Tibial nerve (tissue), 3 donors: Measurements from ENCODE around the gene TRIM13.

Source experiments
- POLR2A ChIP-seq, 2 donors: fragments of 450-650 bp; IDR thresholded peaks; one replicate each; pipeline ENCODE4 v1.6.1; 2017; ENCODE audit warnings: antibody characterized with exemption in 2 of 2, mild to moderate bottlenecking in 2 of 2, moderate library complexity in 2 of 2
- TF ChIP-seq, protein P1 (sequence below), 5 experiments: fragments of 200-600 bp in 3 of 5; fragments of 450-650 bp in 2 of 5; sonication (generic) in 3 of 5; IDR thresholded peaks; one replicate each; pipeline ENCODE4 v1.5.1; 2016 to 2019; ENCODE audit warnings: antibody characterized with exemption in 5 of 5, mild to moderate bottlenecking in 3 of 5, moderate library complexity in 2 of 5

GRCh38 chr13:49954674-49955455, 42.0 kb upstream of the TRIM13 start:
- TF ChIP-seq, protein P1, sequence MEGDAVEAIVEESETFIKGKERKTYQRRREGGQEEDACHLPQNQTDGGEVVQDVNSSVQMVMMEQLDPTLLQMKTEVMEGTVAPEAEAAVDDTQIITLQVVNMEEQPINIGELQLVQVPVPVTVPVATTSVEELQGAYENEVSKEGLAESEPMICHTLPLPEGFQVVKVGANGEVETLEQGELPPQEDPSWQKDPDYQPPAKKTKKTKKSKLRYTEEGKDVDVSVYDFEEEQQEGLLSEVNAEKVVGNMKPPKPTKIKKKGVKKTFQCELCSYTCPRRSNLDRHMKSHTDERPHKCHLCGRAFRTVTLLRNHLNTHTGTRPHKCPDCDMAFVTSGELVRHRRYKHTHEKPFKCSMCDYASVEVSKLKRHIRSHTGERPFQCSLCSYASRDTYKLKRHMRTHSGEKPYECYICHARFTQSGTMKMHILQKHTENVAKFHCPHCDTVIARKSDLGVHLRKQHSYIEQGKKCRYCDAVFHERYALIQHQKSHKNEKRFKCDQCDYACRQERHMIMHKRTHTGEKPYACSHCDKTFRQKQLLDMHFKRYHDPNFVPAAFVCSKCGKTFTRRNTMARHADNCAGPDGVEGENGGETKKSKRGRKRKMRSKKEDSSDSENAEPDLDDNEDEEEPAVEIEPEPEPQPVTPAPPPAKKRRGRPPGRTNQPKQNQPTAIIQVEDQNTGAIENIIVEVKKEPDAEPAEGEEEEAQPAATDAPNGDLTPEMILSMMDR (IDR thresholded peaks at IDR 0.05): no peak
- no peak for TF ChIP-seq POLR2A (IDR thresholded peaks at IDR 0.05)
